Uterine smooth muscle cell (primary cell): ENCODE results near the gene FAM118A. TPM values are rescaled to one million over a fixed set of nuclear protein-coding genes. Genes with fewer than 3 reads are reported as not detected.

Source experiments
- total RNA-seq: library from RNA; depleted of rRNA; stranded (reverse); fragments of >200 nt; gene quantifications from 2 replicates; pipeline ENCODE4 v1.2.3, GENCODE V29; 2014

FAM118A gene
- total RNA-seq = 11.0 and 29.0 TPM in 2 replicates

DNA sequence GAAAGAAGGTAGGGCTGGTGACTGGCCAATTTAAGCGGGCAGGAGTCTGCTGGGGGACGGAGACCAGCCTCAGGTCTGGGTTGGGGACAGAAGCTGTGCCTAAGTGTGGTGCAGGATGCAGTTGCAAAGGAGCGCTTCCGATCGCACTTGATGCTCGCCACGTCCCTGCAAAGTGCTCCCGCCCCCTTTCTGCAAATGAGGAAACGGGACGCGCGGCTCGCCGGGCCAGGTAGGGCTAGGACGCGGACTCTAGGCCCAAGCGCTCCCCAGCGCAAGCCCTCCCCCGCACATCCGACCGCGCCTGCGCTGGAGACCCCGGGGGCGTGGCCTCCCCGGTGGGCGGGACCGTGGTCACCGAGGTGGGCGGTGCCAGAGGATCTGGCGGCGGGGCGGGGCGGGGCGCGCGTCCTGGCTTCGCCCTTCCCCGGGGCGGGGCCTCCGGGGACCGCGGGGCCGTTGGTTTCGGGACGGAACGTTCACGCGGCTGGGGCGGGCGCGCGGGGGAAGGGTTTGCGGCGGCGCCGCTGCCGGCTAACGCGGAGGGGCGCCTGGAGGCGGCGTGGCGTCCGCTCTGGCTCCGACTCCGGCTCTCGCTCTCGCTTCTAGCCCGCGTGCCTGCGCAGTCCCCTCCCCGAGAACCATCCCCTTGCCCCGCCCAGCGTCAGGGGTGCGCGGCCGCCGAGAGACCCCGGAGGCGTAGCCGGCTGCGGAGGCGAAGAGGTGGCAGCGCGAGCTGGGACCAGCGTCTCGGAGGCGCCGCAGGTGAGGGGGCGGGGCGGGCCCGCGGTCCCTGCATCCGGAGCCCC lies at the start of gene FAM118A:
Gene FAM118A (plus strand): TSS at position 513 of the 806 bp plus-strand sequence. CDS start 12,446 bp downstream, outside the sequence.

DNA sequence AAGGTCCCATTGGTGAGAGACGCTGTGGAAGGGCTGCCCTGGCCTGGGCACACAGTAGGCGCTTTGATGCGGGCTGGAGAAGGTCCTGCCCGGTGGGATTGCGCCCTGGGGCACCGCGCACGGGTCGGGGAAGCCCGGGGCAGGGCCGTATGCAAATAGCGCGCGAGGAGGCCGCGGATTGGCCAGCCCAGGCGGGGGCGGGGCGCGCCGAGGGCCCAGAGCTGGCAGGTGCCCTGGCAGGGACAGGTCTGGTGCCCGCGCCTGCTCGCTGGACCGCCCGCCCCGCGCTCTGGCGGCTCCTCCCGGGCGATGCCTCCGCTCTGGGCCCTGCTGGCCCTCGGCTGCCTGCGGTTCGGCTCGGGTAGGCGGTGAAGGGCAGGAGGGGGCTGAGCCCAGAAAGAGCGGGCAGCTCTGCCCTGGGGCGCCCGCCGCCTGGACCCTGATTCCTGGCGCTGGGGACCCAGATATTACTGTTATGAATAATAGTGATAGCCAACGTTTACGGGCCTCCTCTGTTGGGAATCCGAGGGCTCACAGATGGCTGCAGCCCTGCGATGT lies 24.9 kb upstream of the FAM118A start, which contains the start of gene UPK3A:
Gene UPK3A (plus strand): TSS at position 245 of the 558 bp plus-strand sequence. CDS start 65 bp downstream, at position 310.

Other genes with a start within 250 kb of the FAM118A start
- gene NUP50, start 146.0 kb upstream of the FAM118A start, total RNA-seq = 40.6 and 62.2 TPM in 2 replicates
- gene KIAA0930, start 69.0 kb upstream of the FAM118A start, total RNA-seq = 44.8 and 54.0 TPM in 2 replicates
- not detected in 2 replicates for gene UPK3A, start 25.0 kb upstream of the FAM118A start, total RNA-seq
- gene SMC1B, start 103.7 kb downstream of the FAM118A start, total RNA-seq = under 0.01 TPM in 1 of 2 replicates, not detected in the other
- gene RIBC2, start 103.8 kb downstream of the FAM118A start, total RNA-seq = 0.87 and 3.0 TPM in 2 replicates
- gene FBLN1, start 192.9 kb downstream of the FAM118A start, total RNA-seq = 94.1 and 164 TPM in 2 replicates